ENCODE data around the gene IER5L.
"Not testable (repeated sequence)": the region's sequence is repeated elsewhere in the genome, so short reads cannot be mapped to it uniquely, and the experiment has no call there.

Gene IER5L

DNA sequence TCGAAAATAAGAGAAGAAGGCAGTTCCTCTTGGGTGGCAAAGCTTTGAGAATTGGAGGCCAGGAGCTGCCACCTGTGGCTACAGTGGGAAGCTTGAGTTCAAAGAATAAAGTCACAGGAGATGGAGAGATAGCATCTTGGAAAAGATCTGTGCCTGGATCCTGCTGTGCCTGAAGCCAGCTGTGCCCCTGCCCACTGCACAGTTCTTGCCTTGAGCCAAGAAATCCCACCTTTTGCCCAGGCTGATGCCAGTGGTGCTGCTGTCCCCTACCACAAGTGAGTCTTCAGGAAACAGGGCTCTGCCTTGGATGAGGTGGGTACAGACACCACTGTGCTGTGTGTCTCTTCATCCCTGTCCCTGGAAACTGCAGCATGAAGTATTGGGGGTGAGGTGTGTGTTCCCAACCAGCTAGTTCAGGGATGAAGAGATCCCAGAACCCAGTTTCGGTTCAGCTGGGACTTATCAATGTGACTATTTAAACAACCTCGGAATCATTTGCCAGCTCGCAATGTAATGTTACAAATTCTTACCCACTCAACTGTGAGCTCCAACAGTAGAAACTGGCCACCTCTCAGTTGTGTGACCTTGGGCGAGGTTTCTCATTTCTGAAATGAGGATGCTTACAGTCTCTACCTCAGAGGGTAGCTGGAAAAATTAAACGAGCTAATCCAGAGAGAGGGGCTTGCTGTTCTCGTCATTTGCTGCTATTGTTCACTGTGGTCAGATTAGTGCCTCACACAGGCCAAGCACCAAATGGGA lies 5.9 kb downstream of the IER5L start:
- intact Hi-C loops (cut with DNase I), result loop anchor here (10.0 kb wide), 3 partner anchors 153 to 323 kb away; no protein-coding TSS in a partner anchor
- DNase-seq, result no peak

DNA sequence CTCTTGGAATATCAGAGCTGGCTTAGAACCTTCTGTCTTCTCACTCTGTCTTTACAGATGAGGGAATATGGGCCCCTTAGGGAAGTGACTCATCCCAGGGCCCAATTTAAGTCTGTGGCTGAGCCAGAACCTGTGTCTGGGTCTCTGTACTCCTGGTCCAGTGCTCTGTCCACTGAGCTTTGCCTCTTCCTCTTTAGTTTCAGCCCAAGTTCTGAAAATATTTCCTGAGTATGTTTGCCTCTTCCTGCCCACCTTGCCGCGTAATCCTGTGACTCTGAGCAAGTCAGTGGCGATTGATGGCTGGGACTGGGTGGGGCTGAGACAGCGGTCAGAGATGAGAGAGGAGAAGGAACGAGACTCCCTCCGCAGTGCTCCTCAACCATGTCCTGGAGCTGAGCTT lies 7.8 kb downstream of the IER5L start:
- no peak for DNase-seq
- intact Hi-C loops (cut with DNase I), result loop anchor here (10.0 kb wide), 3 partner anchors 155 to 325 kb away; no protein-coding TSS in a partner anchor

DNA sequence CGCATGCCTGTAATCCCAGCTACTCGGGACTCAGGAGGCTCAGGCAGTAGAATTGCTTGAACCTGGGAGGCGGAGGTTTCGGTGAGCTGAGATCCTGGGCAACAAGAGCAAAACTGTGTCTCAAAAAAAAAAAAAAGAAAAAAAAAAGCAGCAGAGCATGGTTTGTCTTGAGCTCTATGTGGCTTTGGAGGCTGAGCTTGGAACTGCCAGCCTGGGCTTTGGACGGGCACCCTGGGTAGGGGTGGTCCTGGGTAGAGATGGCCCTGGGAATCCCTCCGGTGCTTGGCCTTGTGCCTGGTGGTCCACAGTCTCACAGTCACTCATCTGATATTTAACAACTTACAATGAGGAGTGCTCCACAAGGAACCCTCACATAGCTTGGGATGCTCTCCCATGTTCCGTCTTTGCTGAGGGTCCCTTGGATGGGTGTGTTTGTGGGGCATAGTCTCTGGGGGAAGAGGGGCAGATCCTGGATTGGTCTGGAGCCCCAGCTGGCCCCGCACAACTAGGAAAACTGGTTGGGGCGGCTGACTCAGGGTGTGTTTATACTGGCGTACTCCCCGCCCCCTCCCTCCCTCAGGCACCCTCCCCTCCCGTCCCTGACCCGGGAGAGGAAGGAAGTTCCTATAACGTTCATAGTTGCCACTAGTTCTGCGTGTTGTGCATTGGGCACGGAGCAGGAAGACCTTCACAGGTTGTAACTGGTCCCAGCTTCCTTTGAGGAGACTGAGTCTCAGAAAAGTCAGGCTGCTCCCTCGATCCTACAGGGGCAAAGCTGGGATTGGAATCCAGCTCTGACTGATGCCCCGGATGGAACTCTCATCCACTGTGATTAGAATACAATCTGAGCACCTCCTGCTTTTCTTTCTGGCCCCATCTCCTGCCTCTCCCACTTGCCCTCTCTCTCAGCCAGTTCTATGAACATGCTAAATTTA lies 11.2 kb downstream of the IER5L start:
- DNase-seq, result peak in 23 of 42 donors; percentile 18 to 73 (median 40)
- intact Hi-C loops (cut with DNase I), result no loop called here

DNA sequence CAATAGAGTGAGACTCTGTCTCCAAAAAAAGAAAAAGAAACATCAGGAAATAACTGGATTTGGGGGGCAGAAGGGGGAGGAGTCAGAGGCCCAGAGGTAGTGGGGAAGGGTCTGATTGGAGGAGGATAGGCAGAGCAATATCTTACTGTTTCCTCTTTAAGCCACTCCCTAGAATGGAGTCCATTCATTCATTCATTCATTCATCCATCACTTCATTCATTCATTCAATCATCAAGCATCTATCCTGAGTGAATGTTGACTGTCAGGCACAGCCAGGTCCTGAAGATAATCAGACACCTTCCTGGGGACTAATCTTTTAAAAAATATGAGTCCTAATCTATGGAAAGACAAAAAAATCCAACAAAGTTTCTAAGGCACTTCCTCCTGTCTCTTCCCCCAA lies 12.9 kb downstream of the IER5L start:
- intact Hi-C loops (cut with DNase I), result no loop called here
- no peak for DNase-seq

DNA sequence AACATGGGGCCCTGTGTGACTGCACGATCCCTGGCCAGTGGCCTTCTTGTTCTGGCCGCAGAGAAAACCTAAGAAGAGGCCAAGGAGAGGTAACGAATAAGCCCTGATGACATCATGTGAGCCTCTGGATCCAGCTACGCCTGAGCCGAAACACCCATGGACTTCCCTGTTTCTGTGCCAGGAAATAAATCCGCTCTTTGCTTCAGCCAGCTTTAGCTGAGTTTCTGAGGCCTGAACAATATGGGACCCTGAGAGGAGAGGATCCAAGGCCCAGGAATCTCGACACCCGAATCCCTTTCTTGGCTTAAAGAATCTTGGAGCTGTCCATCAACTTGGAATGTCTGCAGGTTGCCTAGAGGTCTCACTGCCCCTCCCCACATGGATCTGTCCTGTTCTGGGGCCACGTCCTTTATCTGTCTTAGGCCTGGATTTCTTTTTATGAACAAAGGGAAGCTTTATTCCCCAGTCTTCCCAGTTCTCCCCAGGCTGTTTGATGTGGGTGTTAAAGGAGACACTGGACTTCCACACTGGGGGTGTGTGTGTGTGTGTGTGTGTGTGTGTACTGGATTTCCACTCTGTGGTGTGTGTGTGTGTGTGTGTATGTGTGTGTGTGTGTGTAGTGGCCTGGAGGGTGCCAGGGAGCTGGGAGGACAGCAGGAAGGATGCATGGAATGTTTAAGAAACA lies 13.7 kb downstream of the IER5L start:
- intact Hi-C loops (cut with DNase I), result no loop called here
- DNase-seq, result peak in 2 of 42 donors; percentile 13 to 47

DNA sequence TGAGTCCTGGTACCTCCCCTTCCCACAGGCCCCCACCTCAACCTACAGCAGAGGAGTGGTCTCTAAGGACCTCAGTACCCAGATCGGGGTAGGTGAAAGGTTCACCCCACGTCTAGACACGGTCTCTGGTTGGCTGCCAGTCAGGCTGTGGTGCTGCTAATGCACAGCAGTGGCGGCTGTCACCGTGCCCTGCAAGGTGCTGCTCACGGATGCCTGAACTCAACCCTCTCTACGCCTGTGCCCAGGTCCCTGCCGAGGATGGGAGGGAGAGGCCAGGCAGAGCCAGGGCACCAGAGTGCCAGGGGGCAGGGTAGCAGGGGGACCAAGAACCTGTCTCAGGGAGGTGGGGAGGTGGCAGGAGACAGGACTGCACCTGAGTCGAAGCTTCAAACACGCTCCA lies 14.3 kb downstream of the IER5L start:
- DNase-seq, result no peak
- intact Hi-C loops (cut with DNase I), result no loop called here

DNA sequence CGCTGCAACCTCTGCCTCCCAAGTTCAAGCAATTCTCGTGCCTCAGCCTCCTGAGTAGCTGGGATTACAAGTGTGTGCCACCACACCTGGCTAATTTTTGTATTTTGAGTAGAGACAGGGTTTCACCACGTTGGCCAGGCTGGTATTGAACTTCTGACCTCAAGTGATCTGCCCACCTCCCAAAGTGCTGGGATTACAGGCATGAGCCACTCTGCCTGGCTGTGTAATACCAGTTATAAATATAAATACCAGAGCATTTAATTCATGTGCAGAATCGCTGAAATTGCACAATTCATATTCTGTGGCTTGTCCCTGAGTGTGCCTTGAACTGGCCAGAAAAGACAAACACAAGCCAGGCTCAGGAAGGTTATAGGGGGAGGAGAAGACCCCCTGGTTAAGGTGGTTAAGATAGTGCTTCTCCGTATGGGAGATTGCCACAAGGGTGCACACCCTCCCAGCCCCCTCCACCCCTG lies 14.8 kb downstream of the IER5L start:
- intact Hi-C loops (cut with DNase I); DNase-seq: not testable (repeated sequence)

DNA sequence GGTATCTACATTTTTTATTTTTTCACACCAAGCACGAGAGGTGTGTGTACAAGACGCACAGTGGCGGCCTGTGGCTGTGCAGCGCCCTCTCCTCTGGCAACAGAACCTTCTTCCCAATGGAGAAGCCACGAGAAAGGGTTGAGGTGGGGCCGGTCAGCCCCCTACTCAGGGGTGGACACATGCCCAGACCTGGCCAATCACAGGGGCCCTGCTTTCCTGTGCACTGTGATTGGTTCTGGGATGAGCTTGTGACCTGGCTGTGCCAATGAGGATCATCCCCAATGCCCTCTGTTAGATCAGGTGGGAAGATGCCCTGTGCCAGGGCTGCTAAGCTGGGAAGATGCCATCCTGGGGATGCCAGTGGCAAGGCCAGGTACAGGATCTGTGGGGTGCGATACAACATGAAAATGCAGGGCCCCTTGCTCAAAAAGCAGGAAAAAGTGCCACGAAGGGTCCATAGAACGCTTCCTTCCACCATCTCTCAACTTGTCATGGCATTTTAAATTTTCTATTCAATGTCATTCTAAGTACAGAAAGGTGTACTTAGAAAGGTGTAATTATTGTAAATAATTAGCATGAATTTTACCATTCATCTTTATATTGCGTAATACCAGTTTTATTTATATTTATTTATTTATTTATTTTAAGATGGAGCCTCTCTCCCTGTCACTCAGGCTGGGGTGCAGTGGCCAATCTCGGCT lies 15.4 kb downstream of the IER5L start:
- peak in 1 of 42 donors; percentile 16 for DNase-seq
- intact Hi-C loops (cut with DNase I), result no loop called here

DNA sequence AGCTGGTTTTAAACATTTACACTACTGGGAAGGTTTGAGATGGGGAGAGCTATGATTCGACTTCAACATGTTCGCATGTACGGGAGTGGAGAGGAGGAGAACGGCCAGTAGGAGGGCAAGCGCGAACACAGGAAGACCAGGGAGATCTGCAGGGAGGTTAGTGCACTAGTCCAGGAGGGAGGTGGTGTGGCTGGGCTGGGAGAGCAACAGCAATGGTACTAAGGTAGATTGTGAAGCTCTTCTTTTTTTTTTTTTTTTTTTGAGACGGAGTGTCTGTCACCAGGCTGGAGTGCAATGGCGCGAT lies 16.6 kb downstream of the IER5L start:
- no peak for DNase-seq
- intact Hi-C loops (cut with DNase I), result no loop called here

DNA sequence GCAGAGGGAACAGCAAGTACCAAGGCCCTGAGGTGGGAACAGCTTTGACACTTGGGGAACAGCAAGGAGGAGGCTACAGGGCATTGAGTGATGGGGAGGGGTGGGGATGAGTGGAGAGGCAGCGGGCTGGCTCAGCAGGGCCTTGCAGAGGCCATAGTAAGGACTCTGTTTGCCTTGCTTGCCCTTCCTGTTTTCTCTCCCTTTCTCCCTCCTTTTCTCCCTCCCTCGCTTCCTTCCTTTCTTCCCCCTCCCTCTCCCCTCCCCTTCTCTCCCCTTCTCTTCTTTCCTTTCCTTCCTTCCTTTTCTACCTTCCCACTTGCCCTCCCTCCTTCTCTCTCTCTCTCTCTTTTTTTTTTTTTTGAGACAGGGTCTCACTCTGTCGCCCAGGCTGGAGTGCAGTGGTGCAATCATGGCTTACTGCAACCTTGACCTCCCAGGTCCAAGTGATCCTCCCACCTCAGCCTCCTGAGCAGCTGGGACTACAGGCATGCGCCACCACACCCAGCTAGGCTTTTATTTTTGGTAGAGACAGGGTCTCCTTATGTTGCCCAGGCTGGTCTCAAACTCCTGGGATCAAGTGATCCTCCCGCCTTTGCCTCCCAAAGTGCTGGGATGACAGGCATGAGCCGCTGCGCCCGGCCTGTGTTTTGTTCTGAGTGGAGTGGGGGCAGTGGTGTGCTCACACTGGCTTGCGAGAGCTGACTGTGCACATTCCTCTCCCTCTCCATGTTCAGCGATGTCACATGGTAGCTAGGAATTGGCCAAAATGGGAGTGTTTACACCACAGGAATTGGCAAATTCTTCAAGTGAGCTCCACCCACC lies 17.1 kb downstream of the IER5L start:
- DNase-seq, result no peak
- intact Hi-C loops (cut with DNase I), result no loop called here

DNA sequence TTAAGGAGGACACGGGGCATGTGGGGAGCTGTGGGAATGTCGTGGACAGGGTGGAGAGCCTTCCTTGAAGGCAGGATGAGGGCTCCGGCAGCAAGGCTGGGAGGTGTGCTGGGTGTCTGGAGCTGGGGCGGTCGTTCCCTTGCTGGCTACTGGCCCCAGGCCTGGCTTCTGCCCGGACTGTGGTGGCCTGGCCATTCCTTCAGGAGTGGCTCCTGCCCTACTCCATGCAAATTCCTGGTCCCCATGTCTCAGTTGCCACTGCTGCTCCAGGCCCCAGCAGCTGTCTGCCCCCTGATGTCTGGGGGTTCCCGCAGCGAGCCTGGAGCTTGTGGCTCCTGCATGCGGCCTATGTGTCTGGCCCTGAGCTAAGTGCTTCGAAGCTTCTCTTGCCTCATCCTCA lies 21.9 kb downstream of the IER5L start:
- DNase-seq, result no peak
- intact Hi-C loops (cut with DNase I), result no loop called here

DNA sequence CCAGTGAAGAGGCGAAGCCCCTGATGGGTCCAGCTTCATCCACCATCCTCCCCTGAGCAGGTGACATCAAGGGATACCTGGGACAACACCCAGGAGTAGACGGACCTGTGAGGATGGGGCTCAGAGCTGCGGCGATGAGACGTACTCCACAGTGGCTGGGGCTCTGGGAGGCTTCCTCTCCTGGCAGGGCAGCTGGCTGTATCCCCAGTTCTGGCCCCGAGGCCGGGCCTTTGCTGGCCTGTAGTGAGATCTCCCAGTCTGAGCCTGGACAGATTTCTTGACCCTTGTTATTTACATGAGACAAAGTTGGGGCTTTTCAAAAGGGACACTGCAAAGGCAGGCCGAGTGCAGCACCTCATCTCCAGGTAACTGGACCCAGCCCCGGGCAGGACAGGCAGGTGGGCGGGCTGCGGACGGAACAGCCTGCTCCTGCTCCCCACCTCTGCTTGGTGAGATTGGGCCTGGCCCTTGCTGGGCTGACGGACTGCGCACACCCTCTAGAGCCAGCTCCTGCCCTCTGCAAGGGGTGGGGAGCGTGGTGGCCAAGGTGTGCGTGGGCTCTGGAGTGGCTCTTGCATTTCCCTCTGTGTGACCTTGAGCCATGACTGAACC lies 23.1 kb downstream of the IER5L start:
- DNase-seq, result no peak
- intact Hi-C loops (cut with DNase I), result no loop called here

DNA sequence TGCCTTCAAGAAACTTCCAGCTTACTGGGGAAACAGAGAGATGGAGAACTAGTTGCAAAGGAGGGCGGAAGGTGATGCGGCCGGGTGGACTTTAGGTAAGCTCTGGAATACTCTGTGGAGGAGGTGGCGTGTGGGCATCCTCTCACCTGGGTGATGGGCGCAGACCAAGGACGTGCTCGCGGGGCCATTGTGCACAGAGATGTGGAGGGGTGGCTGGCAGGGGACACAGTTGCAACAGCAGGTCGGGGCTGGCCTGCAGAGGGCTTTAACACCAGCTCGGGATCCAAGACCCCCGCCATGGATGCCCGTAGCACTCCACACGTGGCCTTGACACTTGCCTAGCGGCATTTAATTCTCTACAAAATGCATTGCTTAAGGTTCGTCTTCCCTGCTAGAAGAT lies 26.6 kb downstream of the IER5L start:
- intact Hi-C loops (cut with DNase I), result no loop called here

DNA sequence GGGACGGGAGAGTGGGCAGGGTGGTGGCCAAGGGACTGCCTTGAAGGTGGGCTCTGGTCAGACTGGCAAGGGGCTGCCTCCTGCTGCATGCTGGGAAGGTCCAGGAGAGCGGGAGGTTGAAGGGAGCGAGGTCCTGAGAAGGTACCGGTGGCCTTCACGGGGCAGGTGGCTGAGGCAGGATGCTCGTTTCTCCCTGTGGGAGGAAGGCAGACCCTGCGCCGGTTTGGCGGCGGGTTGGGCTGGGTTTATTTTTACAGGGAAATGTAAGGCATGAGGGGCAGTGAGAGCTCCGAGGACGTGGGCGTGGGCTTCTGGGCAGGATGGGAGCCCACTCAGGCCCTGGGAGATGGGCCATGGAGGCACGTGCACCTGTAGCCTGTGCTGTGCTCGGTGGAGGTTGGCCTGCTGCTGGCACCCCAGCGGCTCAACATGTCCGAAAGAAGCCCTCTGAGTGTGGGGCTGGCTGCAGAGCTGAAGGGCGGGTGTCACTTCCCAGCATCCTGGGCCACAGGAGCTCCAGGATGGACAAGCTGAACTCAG lies 27.3 kb downstream of the IER5L start:
- no peak for DNase-seq
- intact Hi-C loops (cut with DNase I), result no loop called here

More for the DNA sequence above, 26.6 kb downstream of the IER5L start:
- DNase-seq, result no peak

DNA sequence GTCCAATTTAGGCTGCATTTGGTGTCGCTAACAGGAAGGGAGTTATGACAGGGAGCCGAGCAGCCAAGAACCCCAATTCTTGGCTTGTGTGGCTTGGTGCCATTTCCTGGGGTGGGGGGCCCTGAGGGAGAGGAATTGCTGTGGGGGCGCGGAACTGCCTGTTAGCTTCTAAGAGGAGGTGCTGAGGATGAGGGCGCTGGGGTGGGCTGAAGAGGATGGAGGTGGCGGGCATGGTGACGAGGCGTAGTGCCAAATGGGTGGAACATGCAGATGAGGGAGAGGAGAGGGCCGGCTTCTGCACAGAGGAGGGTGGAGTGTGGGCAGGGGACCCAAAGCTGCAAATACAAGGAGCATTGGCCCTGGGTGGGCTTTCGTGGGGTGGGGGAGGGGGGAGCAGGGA lies 27.9 kb downstream of the IER5L start:
- intact Hi-C loops (cut with DNase I), result no loop called here
- DNase-seq, result no peak

DNA sequence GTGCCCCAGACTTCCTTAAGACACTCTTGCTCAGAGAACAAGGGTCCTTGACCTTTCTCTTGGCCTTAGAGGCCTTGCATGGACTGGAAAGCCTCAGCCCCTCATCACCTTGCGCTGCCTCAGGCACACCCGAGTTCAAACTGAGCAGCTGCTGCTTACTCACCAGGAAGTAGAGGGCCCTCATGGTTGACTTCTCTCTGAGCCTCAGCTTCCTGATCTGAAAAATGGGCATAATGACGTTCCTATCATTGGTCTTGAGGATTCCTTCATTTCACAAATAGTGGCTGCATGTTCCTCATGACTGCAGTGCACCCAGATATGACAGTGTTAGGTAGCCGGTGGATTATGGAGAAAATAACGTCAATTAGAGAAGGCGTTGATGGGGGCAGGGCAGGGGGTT lies 28.6 kb downstream of the IER5L start:
- intact Hi-C loops (cut with DNase I), result no loop called here
- no peak for DNase-seq

DNA sequence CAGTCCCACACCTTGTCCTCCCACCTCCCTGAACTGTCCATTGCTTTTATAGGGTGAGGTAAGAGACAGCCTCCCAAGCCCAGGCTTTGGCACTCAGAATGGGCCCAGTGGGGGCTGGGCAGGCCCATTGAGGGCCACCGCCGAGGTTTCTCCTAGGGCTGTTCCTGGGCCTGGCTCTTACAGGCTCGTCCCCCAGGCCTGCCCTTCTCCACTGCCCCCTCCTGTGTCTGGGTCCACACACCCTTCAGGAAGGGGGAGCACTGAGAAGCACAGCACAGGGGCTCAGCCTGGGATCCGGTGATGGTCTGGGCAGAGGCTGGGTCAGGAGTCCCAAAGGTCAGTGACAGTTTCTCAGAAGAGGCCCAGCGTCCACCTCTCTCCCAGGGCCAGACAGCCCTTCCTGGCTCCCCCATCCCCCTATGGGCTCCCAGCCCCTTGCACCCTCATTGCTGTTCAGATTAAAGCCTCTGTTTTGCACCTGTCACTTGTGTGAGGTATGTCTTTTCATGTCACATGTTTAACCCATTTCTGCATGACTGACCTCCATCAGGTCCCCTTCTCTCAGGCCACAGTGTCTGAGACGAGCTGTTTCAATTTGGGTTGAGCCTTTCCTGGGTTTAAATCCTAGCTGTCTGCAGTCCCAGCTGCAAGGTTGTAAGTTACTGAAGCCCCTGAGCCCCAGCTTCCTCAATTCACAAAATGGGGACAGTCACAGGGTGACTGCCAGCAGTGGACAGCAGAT lies 29.4 kb downstream of the IER5L start:
- intact Hi-C loops (cut with DNase I), result no loop called here

More for the DNA sequence above, 29.4 kb downstream of the IER5L start:
- DNase-seq, result no peak
